ENCODE measurements around the gene INS. TPM values are rescaled to one million over a fixed set of nuclear protein-coding genes. Genes with fewer than 3 reads are reported as not detected.

The INS gene
- total and polyA plus RNA-seq, 2 of the 8 experiments (the other 6 are each of a cell fraction or from before 2014, with no cell fraction given), result not detected

GRCh38 chr11:2143799-2144543 is 17.0 kb downstream of the INS start:
- no peak for FAIRE-seq
- Histone ChIP-seq H3K4ac (replicated peaks; ENCODE audit: insufficient read length, low read depth, low read length) (no peak overlapping the region), H3K4me1 (replicated peaks in 1 of 4; ENCODE audit: control insufficient read depth in 3 of 4, insufficient read depth in 4 of 4, low read length in 3 of 4) (peaks cover 0 to 12% (median 7%) of the 10 kb centered on the region in 4 experiments; a peak in 6 of 7 replicates), H4K20me1 (replicated peaks in 1 of 2; ENCODE audit: control insufficient read depth in 1 of 2, insufficient read depth in 2 of 2, low read length in 2 of 2) (peaks cover 10 to 18% of the 10 kb centered on the region in 2 experiments), H4K5ac (ENCODE audit: insufficient read length, low read depth, low read length) (no peak overlapping the region), H4K8ac (ENCODE audit: extremely low read depth, insufficient read depth, low read length) (no peak overlapping the region), H2BK5ac (ENCODE audit: low read depth, low read length) (no peak overlapping the region), H3K36me3 (ENCODE audit: control insufficient read depth in 2 of 4, insufficient read depth in 4 of 4, low read length in 3 of 4) (peaks cover 0 to 3% (median 0%) of the 10 kb centered on the region in 4 experiments; a peak in 1 of 8 replicates), H4K91ac (replicated peaks; ENCODE audit: insufficient read length, low read length) (no peak overlapping the region), H2BK20ac (ENCODE audit: low read length) (no peak overlapping the region), H3K9me3 (ENCODE audit: insufficient read depth in 2 of 2, low read depth in 1 of 2, low read length in 1 of 2) (no peaks in the 10 kb centered on the region), H3K23ac (ENCODE audit: insufficient read length) (no peak overlapping the region), H3K4me2 (ENCODE audit: insufficient read depth in 1 of 2, low read depth in 2 of 2, low read length in 2 of 2) (peak overlapping the region; percentile 43 to 53; a peak in 3 of 4 replicates), H3K56ac (replicated peaks; ENCODE audit: insufficient read length, low read depth, low read length) (no peak overlapping the region), H3K79me1 (ENCODE audit: low read depth, low read length) (no peaks in the 10 kb centered on the region), H3K9ac (replicated peaks in 1 of 4; ENCODE audit: extremely low read depth in 1 of 4, low read depth in 3 of 4, low read length in 3 of 4) (no peak overlapping the region), H3K27me3 (replicated peaks in 1 of 4; ENCODE audit: control insufficient read depth in 3 of 4, extremely low read depth in 1 of 4, insufficient read depth in 3 of 4, low read length in 3 of 4) (peaks cover 89 to 98% (median 98%) of the 10 kb centered on the region in 4 experiments), H2BK12ac (ENCODE audit: low read depth, low read length) (no peak overlapping the region), H3K79me2 (ENCODE audit: control insufficient read depth in 1 of 2, insufficient read depth in 2 of 2, low read length in 2 of 2) (no peaks in the 10 kb centered on the region), H3K18ac (ENCODE audit: extremely low read depth, low read length) (no peak overlapping the region), H3K4me3 (ENCODE audit: extremely low read depth in 1 of 4, insufficient read depth in 2 of 4, low read depth in 3 of 4, low read length in 4 of 4) (peak overlapping the region in 1 of 4 experiments; percentile 47; a peak in 3 of 8 replicates), H3K23me2 (ENCODE audit: low read depth, low read length) (peaks cover 2% of the 10 kb centered on the region; the same call in 1 of the 2 replicates), H2AFZ (ENCODE audit: low read length) (no peak overlapping the region), H3K14ac (ENCODE audit: insufficient read length) (no peak overlapping the region), H2BK15ac (ENCODE audit: low read length) (no peak overlapping the region), H2BK120ac (replicated peaks; ENCODE audit: low read depth, low read length) (no peak overlapping the region), H3K27ac (ENCODE audit: low read depth, low read length) (no peak overlapping the region), H2AK5ac (ENCODE audit: low read depth, low read length) (no peak overlapping the region)
- WGBS, 2 experiments (ENCODE audit: extremely low coverage in 1 of 2, insufficient coverage in 1 of 2, insufficient read length in 1 of 2, insufficient replicate concordance in 2 of 2, low coverage in 1 of 2, low lambda C conversion rate in 2 of 2, missing lambda C conversion rate in 1 of 2), result 4% methylated on average over 48 of the region's 72 CpGs; no CpG with 5 or more reads in 1 of the 2 experiments
- no peak for DNase-seq (ENCODE audit: low read depth in 1 of 2, low spot score in 2 of 2)
- POLR2A ChIA-PET (ENCODE audit: partially characterized antibody), result interaction anchor here (0.7 kb wide), 3 partner anchors 174 to 302 kb away, joined by 3 read pairs; no protein-coding TSS in a partner anchor
- CTCF ChIA-PET (ENCODE audit: partially characterized antibody), result interaction anchor here (0.9 to 12.3 kb wide), 9 partner anchors 7 to 443 kb away, joined by 3 to 170 read pairs (median 5); no protein-coding TSS in a partner anchor
- TF ChIP-seq MAFK (IDR thresholded peaks at IDR 0.05; ENCODE audit: low read depth, low read length) (no peak), RFX5 (IDR thresholded peaks at IDR 0.05; ENCODE audit: borderline replicate concordance, low read depth, low read length) (no peak), CHD2 (IDR thresholded peaks at IDR 0.05; ENCODE audit: low read length) (no peak), RAD21 (IDR thresholded peaks at IDR 0.05 in 1 of 2, conservative IDR thresholded peaks at IDR 0.05 in 1 of 2; ENCODE audit: low read depth in 2 of 2, low read length in 2 of 2) (peak in 1 of 2 experiments; percentile 30; a peak in 2 of 4 replicates), POU5F1 (IDR thresholded peaks at IDR 0.05; ENCODE audit: low read depth, low read length) (no peak), HDAC2 (IDR thresholded peaks at IDR 0.05; ENCODE audit: borderline replicate concordance in 1 of 2, low read depth in 2 of 2, low read length in 2 of 2) (no peak), TEAD4 (IDR thresholded peaks at IDR 0.05; ENCODE audit: low read depth, low read length) (no peak), SUZ12 (IDR thresholded peaks at IDR 0.05; ENCODE audit: low read length) (peak; percentile 99), JUND (IDR thresholded peaks at IDR 0.05; ENCODE audit: low read length) (no peak), TAF1 (IDR thresholded peaks at IDR 0.05; ENCODE audit: low read depth, low read length) (no peak), SP4 (IDR thresholded peaks at IDR 0.05; ENCODE audit: low read length) (no peak), BACH1 (IDR thresholded peaks at IDR 0.05; ENCODE audit: low read length) (no peak)

Measured in H1 (cell line).